Measurements from ENCODE around the gene UNKL. TPM values are rescaled to one million over a fixed set of nuclear protein-coding genes. Genes with fewer than 3 reads are reported as not detected.

The UNKL gene
- total and polyA plus RNA-seq, 2 of the 8 experiments (the other 6 are each of a cell fraction or from before 2014, with no cell fraction given): 25.1 to 31.8 TPM

GRCh38 chr16:1430214-1430758 lies 15.8 kb upstream of the UNKL start (continued):
- TF ChIP-seq E2F6 (IDR thresholded peaks at IDR 0.05) (no peak), CHD2 (IDR thresholded peaks at IDR 0.05; ENCODE audit: low read length) (no peak), RAD21 (IDR thresholded peaks at IDR 0.05 in 1 of 2, conservative IDR thresholded peaks at IDR 0.05 in 1 of 2; ENCODE audit: low read depth in 2 of 2, low read length in 2 of 2) (no peak)
